ENCODE data around the gene ARHGEF40. TPM values are rescaled to one million over a fixed set of nuclear protein-coding genes. Genes with fewer than 3 reads are reported as not detected.
A peak's percentile ranks its signal among the peaks of the same experiment; 100 is the strongest.
"Not testable (repeated sequence)": the region's sequence is repeated elsewhere in the genome, so short reads cannot be mapped to it uniquely, and the experiment has no call there.

The ARHGEF40 gene
- total and polyA plus RNA-seq, 4 donors = 37.9 to 98.9 (median 77.1) TPM

DNA sequence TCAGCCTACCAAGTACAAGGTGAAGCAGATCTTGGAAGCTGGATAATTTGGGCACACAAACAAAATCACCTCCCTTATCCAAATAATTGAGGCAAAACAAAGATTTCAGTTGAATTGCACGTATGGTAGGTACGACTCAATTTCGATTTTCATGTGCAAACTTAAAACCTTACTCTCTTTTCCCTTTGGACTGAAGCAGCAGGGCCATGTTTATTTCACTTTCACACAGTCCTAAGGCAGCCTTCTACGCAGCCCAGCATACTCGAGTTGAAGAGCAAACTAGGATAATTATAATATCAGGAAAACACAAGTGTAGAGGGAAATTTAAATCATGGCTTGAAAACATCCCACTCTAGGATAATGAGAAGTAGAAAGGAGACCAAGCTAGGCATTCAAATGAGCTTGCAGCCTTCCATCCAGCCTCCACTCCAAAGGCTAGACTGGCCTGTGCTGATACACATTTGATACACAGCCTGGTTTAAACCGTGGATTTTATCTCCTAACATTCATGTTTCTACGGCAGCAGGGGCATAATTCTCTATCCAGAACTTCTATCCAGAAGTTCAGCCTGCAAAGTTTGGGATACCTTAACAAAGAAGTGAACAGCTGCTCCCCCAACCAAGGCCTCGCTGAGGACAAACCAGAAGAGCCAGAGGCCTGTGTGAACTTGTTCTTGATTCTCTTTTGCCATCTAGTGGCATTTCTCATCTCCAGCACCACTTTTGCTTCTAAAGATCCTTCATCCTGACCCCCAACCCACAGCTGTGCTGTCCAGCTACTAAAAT is 30.3 kb upstream of the ARHGEF40 start:
- Histone ChIP-seq H3K9me3 (ENCODE audit: control insufficient read depth, insufficient read depth, low read length) (no peaks in the 10 kb centered on the region), H3K4me1 (ENCODE audit: control insufficient read depth, insufficient read depth, low read length) (peaks cover 35% of the 10 kb centered on the region), H3K4me3 (ENCODE audit: low read depth, low read length) (peak overlapping the region; percentile 11), H3K27me3 (ENCODE audit: control insufficient read depth, insufficient read depth, low read length) (no peaks in the 10 kb centered on the region), H3K27ac (ENCODE audit: low read depth, low read length) (peak overlapping the region; percentile 79), H3K36me3 (ENCODE audit: control insufficient read depth, insufficient read depth, low read length) (no peaks in the 10 kb centered on the region)
- 35% methylated on average over 6 of the region's 8 CpGs for WGBS (ENCODE audit: insufficient coverage)
- DNase-seq (ENCODE audit: low read depth in 4 of 6, low spot score in 6 of 6) = peak in 5 of 6 donors; percentile 61 to 89 (median 68)

DNA sequence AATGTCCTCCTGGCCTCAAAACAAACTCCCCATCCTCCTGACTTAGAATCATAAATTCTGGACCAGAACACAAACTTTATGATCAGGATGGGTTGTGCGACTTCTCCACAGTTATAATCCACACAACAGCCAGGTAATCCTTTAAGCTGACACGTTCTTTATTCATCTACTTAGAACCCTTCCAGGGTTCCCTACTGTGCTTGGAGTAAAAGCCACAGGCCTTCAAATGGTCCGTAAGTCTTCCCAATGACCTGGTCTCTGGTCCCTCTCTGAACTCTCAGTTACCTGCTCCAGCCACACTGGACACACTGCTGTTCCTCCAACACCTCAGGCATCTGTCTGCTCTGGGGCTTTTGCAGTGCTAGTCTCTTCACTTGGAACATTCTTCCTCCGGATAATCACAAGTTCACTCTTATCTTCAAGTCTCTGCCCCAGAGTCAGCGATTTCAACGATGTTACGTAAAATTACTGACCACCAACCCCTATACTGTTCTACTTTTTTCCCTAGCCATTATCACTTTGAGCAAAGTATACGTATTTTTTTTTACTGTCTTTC is 29.7 kb upstream of the ARHGEF40 start:
- no peak for DNase-seq (ENCODE audit: low read depth in 4 of 6, low spot score in 6 of 6)
- Histone ChIP-seq H3K9me3 (ENCODE audit: control insufficient read depth, insufficient read depth, low read length) (no peaks in the 10 kb centered on the region), H3K27ac (ENCODE audit: low read depth, low read length) (no peak overlapping the region), H3K4me3 (ENCODE audit: low read depth, low read length) (no peak overlapping the region), H3K4me1 (ENCODE audit: control insufficient read depth, insufficient read depth, low read length) (peaks cover 35% of the 10 kb centered on the region), H3K36me3 (ENCODE audit: control insufficient read depth, insufficient read depth, low read length) (no peaks in the 10 kb centered on the region), H3K27me3 (ENCODE audit: control insufficient read depth, insufficient read depth, low read length) (no peaks in the 10 kb centered on the region)
- WGBS (ENCODE audit: insufficient coverage) = 75% methylated on average over 7 of the region's 8 CpGs

DNA sequence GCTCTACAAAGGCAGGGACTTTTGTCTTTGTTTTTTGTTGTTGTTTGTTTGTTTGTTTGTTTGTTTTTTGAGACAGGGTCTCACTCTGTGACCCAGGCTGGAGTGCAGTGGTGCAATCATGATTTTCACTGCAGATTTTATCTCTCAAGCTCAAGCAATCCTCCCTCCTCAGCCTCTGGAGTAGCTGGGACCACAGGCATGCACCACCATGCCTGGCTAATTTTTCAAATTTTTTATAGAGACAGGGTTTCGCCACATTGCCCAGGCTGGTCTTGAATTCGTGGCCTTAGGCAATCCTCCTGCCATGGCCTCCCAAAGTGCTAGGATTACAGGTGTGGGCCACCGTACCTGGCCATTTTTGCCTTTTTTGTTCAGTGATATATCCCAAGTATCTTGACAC is 29.2 kb upstream of the ARHGEF40 start:
- not testable (repeated sequence) for DNase-seq (ENCODE audit: low read depth in 4 of 6, low spot score in 6 of 6); H3K27me3 ChIP-seq (ENCODE audit: control insufficient read depth, insufficient read depth, low read length); H3K27ac ChIP-seq (ENCODE audit: low read depth, low read length); H3K36me3 ChIP-seq (ENCODE audit: control insufficient read depth, insufficient read depth, low read length); H3K4me3 ChIP-seq (ENCODE audit: low read depth, low read length); H3K9me3 ChIP-seq (ENCODE audit: control insufficient read depth, insufficient read depth, low read length)
- peaks cover 35% of the 10 kb centered on the region for H3K4me1 ChIP-seq (ENCODE audit: control insufficient read depth, insufficient read depth, low read length)
- 94% methylated on average over 2 of the region's 3 CpGs for WGBS (ENCODE audit: insufficient coverage)

DNA sequence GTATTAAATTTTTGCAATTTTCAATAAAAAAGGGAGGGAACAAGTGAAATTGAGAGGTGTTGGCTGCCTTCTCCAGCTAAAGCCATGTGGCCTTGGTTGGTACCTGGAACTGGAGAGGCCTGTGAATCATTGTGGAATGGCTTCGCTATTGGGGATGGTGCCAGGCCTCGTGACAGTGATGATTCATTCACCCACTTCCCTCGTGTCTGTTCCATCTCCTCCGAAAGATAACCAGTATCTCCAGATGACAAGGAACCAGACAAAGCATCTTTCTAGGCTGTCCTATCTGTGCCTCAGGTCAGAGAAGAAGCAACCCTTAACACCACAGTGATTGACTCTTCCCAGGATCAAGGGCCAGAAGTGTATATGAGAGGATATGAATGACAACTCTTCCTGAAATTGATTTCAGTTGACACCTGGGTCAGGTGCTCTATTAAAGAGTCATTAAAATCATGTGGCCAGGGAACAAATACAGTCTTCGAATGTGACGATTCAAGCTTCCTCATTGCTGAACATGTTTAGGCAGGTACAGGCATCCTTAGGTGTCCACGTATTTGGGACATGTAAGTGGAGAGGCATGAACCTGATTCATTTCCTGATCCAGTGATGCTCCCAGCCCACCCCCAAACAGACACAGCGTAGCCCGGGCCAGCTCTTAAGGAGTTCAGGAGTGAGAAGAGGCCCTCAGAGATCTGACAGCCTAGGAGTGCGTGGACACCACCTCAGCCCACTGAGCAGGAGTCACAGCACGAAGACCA is 28.2 kb upstream of the ARHGEF40 start, which contains the start of gene RNASE7:
TSS of gene RNASE7 (plus strand) at position 687 of the 758 bp plus-strand sequence. CDS start 631 bp downstream, outside the sequence.
- Histone ChIP-seq H3K27ac (ENCODE audit: low read depth, low read length) (no peak within 1 kb of the TSS), H3K27me3 (ENCODE audit: control insufficient read depth, insufficient read depth, low read length) (no peaks in the 10 kb centered on the region), H3K4me3 (ENCODE audit: low read depth, low read length) (no peak within 1 kb of the TSS), H3K4me1 (ENCODE audit: control insufficient read depth, insufficient read depth, low read length) (peaks cover 30% of the 10 kb centered on the region), H3K9me3 (ENCODE audit: control insufficient read depth, insufficient read depth, low read length) (no peaks in the 10 kb centered on the region), H3K36me3 (ENCODE audit: control insufficient read depth, insufficient read depth, low read length) (no peaks in the 10 kb centered on the region)
- no peak for DNase-seq (ENCODE audit: low read depth in 4 of 6, low spot score in 6 of 6)
- 94% methylated on average over 8 of the region's 11 CpGs for WGBS (ENCODE audit: insufficient coverage)

DNA sequence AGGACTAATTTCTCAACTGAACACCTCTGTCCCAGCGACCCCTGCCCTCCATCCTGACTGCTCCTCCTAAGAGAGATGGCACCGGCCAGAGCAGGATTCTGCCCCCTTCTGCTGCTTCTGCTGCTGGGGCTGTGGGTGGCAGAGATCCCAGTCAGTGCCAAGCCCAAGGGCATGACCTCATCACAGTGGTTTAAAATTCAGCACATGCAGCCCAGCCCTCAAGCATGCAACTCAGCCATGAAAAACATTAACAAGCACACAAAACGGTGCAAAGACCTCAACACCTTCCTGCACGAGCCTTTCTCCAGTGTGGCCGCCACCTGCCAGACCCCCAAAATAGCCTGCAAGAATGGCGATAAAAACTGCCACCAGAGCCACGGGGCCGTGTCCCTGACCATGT is 27.2 kb upstream of the ARHGEF40 start:
- H3K27me3 ChIP-seq (ENCODE audit: control insufficient read depth, insufficient read depth, low read length) = no peaks in the 10 kb centered on the region
- peaks cover 28% of the 10 kb centered on the region for H3K4me1 ChIP-seq (ENCODE audit: control insufficient read depth, insufficient read depth, low read length)
- 53% methylated on average over 8 of the region's 8 CpGs for WGBS (ENCODE audit: insufficient coverage)
- H3K27ac ChIP-seq (ENCODE audit: low read depth, low read length) = no peak overlapping the region
- no peaks in the 10 kb centered on the region for H3K36me3 ChIP-seq (ENCODE audit: control insufficient read depth, insufficient read depth, low read length)
- DNase-seq (ENCODE audit: low read depth in 4 of 6, low spot score in 6 of 6) = peak in 1 of 6 donors; percentile 20
- H3K4me3 ChIP-seq (ENCODE audit: low read depth, low read length) = no peak overlapping the region
- no peaks in the 10 kb centered on the region for H3K9me3 ChIP-seq (ENCODE audit: control insufficient read depth, insufficient read depth, low read length)

DNA sequence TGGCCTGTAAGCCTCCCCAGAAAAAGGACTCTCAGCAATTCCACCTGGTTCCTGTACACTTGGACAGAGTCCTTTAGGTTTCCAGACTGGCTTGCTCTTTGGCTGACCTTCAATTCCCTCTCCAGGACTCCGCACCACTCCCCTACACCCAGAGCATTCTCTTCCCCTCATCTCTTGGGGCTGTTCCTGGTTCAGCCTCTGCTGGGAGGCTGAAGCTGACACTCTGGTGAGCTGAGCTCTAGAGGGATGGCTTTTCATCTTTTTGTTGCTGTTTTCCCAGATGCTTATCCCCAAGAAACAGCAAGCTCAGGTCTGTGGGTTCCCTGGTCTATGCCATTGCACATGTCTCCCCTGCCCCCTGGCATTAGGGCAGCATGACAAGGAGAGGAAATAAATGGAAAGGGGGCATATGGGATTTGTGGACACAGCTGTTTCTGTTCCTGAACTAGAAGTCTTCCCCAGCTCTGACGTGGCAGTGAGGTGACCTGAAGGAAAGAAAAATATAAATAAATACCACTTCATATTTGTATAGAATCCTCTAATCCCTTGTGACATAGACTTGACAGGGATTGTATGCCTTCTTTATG is 26.6 kb upstream of the ARHGEF40 start:
- Histone ChIP-seq H3K27ac (ENCODE audit: low read depth, low read length) (no peak overlapping the region), H3K4me1 (ENCODE audit: control insufficient read depth, insufficient read depth, low read length) (peaks cover 25% of the 10 kb centered on the region), H3K4me3 (ENCODE audit: low read depth, low read length) (no peak overlapping the region)

DNA sequence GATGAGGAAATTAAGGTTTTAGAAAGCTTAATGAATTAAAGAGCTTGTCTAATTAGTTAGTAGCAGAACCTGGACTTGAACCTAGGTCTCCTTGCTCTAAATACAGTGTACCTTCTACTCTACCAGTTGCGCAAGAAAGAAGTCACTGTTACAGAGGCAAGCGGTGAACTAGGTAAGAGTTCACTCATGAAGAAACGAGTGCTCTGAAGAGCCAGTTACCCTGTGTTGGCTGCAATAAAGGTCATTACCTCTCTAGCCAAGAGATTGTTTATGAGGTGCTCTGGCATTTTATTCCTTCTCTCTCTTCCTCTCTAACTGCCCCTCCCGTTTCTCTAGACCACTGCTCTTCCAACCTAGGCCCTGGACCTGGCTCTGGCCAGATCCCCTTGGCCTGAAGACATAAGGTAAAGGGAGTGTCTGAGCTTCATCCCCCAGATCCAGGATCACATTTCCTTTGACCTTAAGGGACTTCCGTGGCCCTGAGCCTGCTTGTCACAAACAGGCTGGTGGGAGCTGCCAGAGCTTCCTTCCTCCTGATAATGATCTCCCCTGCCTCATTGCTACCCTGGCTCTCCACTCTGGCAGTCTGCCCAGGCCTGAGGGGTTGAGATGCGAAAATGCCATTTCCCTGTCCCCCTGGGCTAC is 26.0 kb upstream of the ARHGEF40 start:
- H3K27me3 ChIP-seq (ENCODE audit: control insufficient read depth, insufficient read depth, low read length) = no peaks in the 10 kb centered on the region
- no peak overlapping the region for H3K27ac ChIP-seq (ENCODE audit: low read depth, low read length)
- H3K9me3 ChIP-seq (ENCODE audit: control insufficient read depth, insufficient read depth, low read length) = no peaks in the 10 kb centered on the region
- DNase-seq (ENCODE audit: low read depth in 4 of 6, low spot score in 6 of 6) = no peak
- H3K4me1 ChIP-seq (ENCODE audit: control insufficient read depth, insufficient read depth, low read length) = peaks cover 19% of the 10 kb centered on the region
- no peaks in the 10 kb centered on the region for H3K36me3 ChIP-seq (ENCODE audit: control insufficient read depth, insufficient read depth, low read length)
- WGBS (ENCODE audit: insufficient coverage) = 49% methylated on average over 4 of the region's 6 CpGs
- H3K4me3 ChIP-seq (ENCODE audit: low read depth, low read length) = no peak overlapping the region

More for the DNA sequence above, 26.6 kb upstream of the ARHGEF40 start:
- no peak for DNase-seq (ENCODE audit: low read depth in 4 of 6, low spot score in 6 of 6)
- Histone ChIP-seq H3K27me3 (ENCODE audit: control insufficient read depth, insufficient read depth, low read length) (no peaks in the 10 kb centered on the region), H3K36me3 (ENCODE audit: control insufficient read depth, insufficient read depth, low read length) (no peaks in the 10 kb centered on the region), H3K9me3 (ENCODE audit: control insufficient read depth, insufficient read depth, low read length) (no peaks in the 10 kb centered on the region)
- WGBS (ENCODE audit: insufficient coverage) = 46% methylated on average over 1 of the region's 2 CpGs

DNA sequence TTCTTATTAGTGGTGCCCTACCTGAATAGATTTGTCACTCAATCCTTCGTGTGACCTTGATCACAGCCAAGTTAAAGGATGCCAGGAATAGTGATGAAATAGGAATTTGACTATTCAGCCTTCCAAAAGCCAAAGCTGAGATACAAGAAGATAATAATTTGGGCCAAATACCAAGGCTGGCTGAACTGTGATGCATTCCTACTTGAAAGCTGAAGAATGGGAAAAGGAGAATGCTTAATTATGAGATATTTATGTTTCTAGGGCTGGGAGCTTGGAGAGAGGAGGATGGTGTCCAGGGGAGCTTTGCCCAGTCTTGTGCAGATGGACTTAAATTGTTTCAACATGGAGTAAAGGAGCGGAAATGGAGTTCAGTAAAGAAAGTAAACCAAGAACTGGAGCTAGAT is 22.7 kb upstream of the ARHGEF40 start:
- Histone ChIP-seq H3K27me3 (ENCODE audit: control insufficient read depth, insufficient read depth, low read length) (no peaks in the 10 kb centered on the region), H3K4me1 (ENCODE audit: control insufficient read depth, insufficient read depth, low read length) (peaks cover 12% of the 10 kb centered on the region), H3K27ac (ENCODE audit: low read depth, low read length) (no peak overlapping the region), H3K4me3 (ENCODE audit: low read depth, low read length) (no peak overlapping the region), H3K36me3 (ENCODE audit: control insufficient read depth, insufficient read depth, low read length) (no peaks in the 10 kb centered on the region), H3K9me3 (ENCODE audit: control insufficient read depth, insufficient read depth, low read length) (no peaks in the 10 kb centered on the region)
- WGBS (ENCODE audit: insufficient coverage) = no CpG with 5 or more reads among the region's 2 CpGs
- DNase-seq (ENCODE audit: low read depth in 4 of 6, low spot score in 6 of 6) = no peak

DNA sequence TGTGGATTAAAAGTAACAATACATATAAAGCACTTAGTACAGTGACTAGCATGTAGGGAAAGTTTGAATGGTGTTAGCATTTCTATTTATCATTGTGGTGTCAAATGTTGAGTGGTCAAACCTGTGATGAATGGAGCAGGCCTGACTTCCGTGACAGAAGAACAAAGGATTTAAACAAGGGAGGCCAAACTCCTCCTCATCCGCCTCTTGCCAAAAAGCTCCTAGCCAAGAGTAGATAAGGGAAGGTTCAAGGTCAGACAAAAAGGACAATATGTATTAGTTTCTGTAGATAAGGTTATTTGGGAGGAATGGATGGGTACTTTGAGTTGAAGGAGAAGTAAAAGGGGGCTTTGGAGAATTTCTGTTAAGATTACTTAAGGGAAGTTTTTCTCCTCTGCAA is 21.5 kb upstream of the ARHGEF40 start:
- DNase-seq (ENCODE audit: low read depth in 4 of 6, low spot score in 6 of 6) = no peak
- Histone ChIP-seq H3K9me3 (ENCODE audit: control insufficient read depth, insufficient read depth, low read length) (no peaks in the 10 kb centered on the region), H3K27ac (ENCODE audit: low read depth, low read length) (no peak overlapping the region), H3K4me1 (ENCODE audit: control insufficient read depth, insufficient read depth, low read length) (peaks cover 3% of the 10 kb centered on the region), H3K36me3 (ENCODE audit: control insufficient read depth, insufficient read depth, low read length) (no peaks in the 10 kb centered on the region), H3K27me3 (ENCODE audit: control insufficient read depth, insufficient read depth, low read length) (no peaks in the 10 kb centered on the region), H3K4me3 (ENCODE audit: low read depth, low read length) (no peak overlapping the region)
- no CpG with 5 or more reads among the region's 2 CpGs for WGBS (ENCODE audit: insufficient coverage)

Data from spinal cord (tissue), 10 donors.